ENCODE results near the gene DDAH1.

Gene DDAH1

DNA sequence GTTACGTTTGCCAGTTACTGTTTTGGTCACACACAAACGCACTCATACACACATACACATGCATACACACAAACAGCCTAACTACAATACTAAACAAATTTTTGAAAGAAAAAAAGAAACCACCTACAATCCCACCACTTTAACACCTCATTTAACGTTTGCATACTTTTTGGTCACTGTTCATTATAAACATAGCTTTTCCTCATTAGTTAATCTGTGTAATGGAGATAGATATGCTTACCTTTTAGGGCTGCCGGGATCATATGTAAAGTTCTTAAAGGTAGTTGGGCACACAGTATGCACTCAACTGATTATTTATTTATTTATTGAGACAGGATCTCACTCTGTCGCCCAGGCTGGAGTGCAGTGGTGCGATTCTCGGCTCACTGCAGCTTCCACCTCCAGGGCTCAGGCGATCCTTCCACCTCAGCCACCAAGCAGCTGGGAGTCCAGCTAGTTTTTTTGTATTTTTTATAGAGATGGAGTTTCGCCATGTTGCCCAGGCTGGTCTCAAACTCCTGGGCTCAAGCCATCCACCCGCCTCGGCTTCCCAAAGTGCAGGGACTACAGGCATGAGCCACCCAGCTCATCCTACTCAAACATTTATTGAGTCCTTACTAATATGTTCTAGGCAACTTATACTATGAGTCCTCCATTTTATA lies 187.8 kb downstream of the DDAH1 start:
- Histone ChIP-seq H3K9ac (peak overlapping the region; percentile 86 to 96 (median 89); a peak in 21 of 22 replicates), H3K4me1 (peaks cover 22 to 63% (median 40%) of the 10 kb centered on the region in 10 experiments), H3K36me3 (peaks cover 10 to 25% (median 19%) of the 10 kb centered on the region in 11 experiments; a peak in 21 of 22 replicates), H4K20me1 (peaks cover 8 to 38% (median 30%) of the 10 kb centered on the region in 11 experiments; a peak in 18 of 22 replicates), H3K4me2 (peak overlapping the region; percentile 64 to 85 (median 72)), H3K4me3 (peak overlapping the region; percentile 77 to 99 (median 89)), H3K9me3 (replicated peaks in 1 of 11) (peaks cover 0 to 12% (median 0%) of the 10 kb centered on the region in 11 experiments; a peak in 3 of 22 replicates), H3K27ac (peak overlapping the region; percentile 85 to 96 (median 87)), H3K27me3 (no peaks in the 10 kb centered on the region)
- TF ChIP-seq Cebpa-rat (IDR thresholded peaks at IDR 0.05), result no peak

DNA sequence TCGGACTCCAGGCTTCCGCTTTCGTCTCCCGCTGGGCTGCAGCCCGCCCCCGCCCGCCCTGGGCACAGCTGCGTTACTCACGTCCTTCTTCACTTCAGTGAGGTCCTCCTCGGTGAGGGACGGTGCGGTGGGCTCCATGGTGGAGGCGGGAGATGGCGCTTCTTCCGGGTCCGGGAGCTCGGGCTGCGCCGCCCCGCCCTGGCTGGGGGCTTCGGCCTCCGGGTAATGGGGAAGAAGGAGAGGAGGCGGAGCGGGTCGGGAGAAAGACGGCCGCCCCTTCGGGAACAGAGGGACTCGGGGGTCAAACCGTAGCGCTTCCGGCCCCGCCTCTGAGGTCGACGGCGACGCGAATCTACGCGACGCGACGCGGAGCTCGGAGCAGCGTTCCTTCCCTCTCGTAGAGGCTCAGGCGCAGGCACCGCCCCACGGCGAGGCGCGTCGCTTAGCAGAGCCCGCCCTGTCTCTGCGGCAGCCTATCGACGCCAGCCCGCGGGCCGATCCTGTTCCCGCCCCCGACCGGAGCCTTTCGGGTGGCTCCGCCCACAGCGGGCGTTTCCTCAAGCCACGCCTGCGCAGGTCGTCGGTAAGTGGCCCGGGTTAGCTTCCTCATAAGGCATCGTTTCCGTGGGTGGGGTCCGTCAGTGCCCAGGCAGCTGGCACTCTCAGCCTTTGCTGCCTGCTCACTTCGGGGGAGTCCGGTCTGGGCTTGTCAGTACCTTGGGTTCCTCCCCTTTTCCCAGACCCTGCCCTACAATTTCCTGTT lies 188.6 kb downstream of the DDAH1 start, which contains the start of gene BCL10:
TSS of gene BCL10 (minus strand) at position 418 of the 763 bp plus-strand sequence. CDS start at position 138, 280 bp downstream.
- Histone ChIP-seq H3K36me3 (peaks cover 17 to 32% (median 26%) of the 10 kb centered on the region in 11 experiments), H3K27ac (peak within 1 kb of the TSS; percentile 85 to 96 (median 87)), H3K4me2 (peak within 1 kb of the TSS; percentile 82 to 96 (median 91)), H3K4me1 (peaks cover 22 to 70% (median 40%) of the 10 kb centered on the region in 10 experiments), H3K27me3 (no peaks in the 10 kb centered on the region), H4K20me1 (peaks cover 13 to 45% (median 37%) of the 10 kb centered on the region in 11 experiments; a peak in 19 of 22 replicates), H3K9ac (peak within 1 kb of the TSS; percentile 86 to 96 (median 89)), H3K4me3 (peak within 1 kb of the TSS; percentile 77 to 99 (median 89)), H3K9me3 (replicated peaks in 1 of 11) (peaks cover 0 to 12% (median 0%) of the 10 kb centered on the region in 11 experiments; a peak in 3 of 22 replicates)
- no peak for TF ChIP-seq Cebpa-rat (IDR thresholded peaks at IDR 0.05)

DNA sequence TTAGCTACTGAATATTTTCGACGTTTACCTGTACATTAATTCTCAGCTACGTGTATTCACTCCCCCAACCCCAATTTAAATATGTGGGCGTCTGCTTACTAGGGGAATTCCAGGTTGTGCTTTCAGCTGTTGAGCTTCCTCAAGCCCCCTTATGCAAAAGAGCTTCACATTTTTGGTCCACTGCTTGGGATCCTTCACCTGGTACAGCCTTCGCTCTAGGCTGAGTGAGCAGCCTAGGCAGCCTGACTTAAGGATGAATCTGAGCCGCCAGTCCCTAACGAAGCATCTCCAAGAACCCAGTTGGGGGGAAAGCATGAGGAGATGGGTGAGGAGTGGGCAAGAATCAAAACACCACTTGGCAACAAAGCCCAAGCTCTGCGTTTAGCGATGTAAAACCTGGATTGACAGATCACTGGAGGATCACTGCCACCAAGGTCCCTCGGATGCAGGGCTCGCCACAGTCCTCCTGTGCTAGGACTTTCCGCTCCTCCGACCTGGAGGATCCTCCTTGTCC lies 189.2 kb downstream of the DDAH1 start:
- TF ChIP-seq Cebpa-rat (IDR thresholded peaks at IDR 0.05), result no peak
- Histone ChIP-seq H4K20me1 (peaks cover 19 to 51% (median 43%) of the 10 kb centered on the region in 11 experiments; a peak in 19 of 22 replicates), H3K4me2 (peak overlapping the region; percentile 82 to 96 (median 91)), H3K9me3 (replicated peaks in 1 of 11) (peaks cover 0 to 12% (median 0%) of the 10 kb centered on the region in 11 experiments; a peak in 3 of 22 replicates), H3K36me3 (peaks cover 24 to 38% (median 33%) of the 10 kb centered on the region in 11 experiments), H3K27ac (peak overlapping the region; percentile 85 to 96 (median 87)), H3K4me1 (peaks cover 22 to 72% (median 40%) of the 10 kb centered on the region in 10 experiments), H3K9ac (peak overlapping the region; percentile 86 to 96 (median 89)), H3K4me3 (peak overlapping the region; percentile 77 to 99 (median 89)), H3K27me3 (no peaks in the 10 kb centered on the region)

DNA sequence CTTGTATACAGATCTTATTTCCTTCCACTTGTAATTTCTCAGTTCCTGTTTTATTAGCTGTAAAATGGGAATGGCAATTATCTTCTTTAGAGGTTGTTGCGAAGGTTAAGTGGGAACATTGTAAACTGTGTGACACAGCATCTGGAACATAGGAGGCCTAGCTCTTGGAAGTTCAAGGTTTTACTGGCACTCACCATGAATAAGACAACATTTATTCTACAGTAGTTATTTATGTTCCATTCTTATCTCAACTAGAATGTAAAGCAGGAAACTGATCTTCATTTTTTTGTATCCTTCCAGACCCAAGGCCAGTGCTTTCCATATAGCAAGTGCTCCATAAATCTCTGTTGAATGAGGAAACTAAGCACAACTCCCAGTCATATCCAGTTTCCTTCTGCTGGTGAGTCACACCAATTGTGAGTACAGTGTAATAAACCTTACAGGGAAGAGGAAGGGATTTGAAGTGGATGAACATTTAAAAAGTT lies 189.9 kb downstream of the DDAH1 start:
- Histone ChIP-seq H3K4me2 (peak overlapping the region; percentile 82 to 96 (median 91)), H3K36me3 (peaks cover 31 to 46% (median 40%) of the 10 kb centered on the region in 11 experiments), H3K9me3 (replicated peaks in 1 of 11) (peaks cover 0 to 11% (median 0%) of the 10 kb centered on the region in 11 experiments; a peak in 3 of 22 replicates), H3K27ac (peak overlapping the region in 9 of 11 experiments; percentile 6 to 96 (median 92); a peak in 14 of 22 replicates), H3K4me3 (peak overlapping the region; percentile 77 to 99 (median 89)), H3K27me3 (no peaks in the 10 kb centered on the region), H3K4me1 (peaks cover 22 to 72% (median 40%) of the 10 kb centered on the region in 10 experiments), H4K20me1 (peaks cover 21 to 59% (median 51%) of the 10 kb centered on the region in 11 experiments; a peak in 19 of 22 replicates), H3K9ac (peak overlapping the region; percentile 86 to 96 (median 89); a peak in 19 of 22 replicates)
- no peak for TF ChIP-seq Cebpa-rat (IDR thresholded peaks at IDR 0.05)

GRCh38 chr1:85273397-85273796 lies 191.6 kb downstream of the DDAH1 start:
- H3K36me3 ChIP-seq, result peaks cover 46 to 62% (median 56%) of the 10 kb centered on the region in 11 experiments
- H3K27ac ChIP-seq, result no peak overlapping the region
- no peaks in the 10 kb centered on the region for H3K27me3 ChIP-seq
- no peak overlapping the region for H3K9ac ChIP-seq
- peak overlapping the region in 1 of 10 experiments; percentile 99; a peak in 1 of 20 replicates for H3K4me3 ChIP-seq
- no peaks in the 10 kb centered on the region for H3K9me3 ChIP-seq (replicated peaks in 1 of 11)
- peaks cover 22 to 58% (median 30%) of the 10 kb centered on the region in 10 experiments for H3K4me1 ChIP-seq
- peaks cover 33 to 72% (median 65%) of the 10 kb centered on the region in 11 experiments; a peak in 20 of 22 replicates for H4K20me1 ChIP-seq
- H3K4me2 ChIP-seq, result peak overlapping the region in 8 of 11 experiments; percentile 82 to 96 (median 91); a peak in 8 of 22 replicates
- TF ChIP-seq Cebpa-rat (IDR thresholded peaks at IDR 0.05), result no peak

- H3K4me1 ChIP-seq, result peaks cover 0 to 27% (median 4%) of the 10 kb centered on the region in 10 experiments; a peak in 15 of 20 replicates
- H3K9me3 ChIP-seq (replicated peaks in 1 of 11), result no peaks in the 10 kb centered on the region
- H3K27me3 ChIP-seq, result no peaks in the 10 kb centered on the region
- H3K4me3 ChIP-seq, result no peak overlapping the region
- TF ChIP-seq Cebpa-rat (IDR thresholded peaks at IDR 0.05), result no peak
- peaks cover 85 to 100% (median 96%) of the 10 kb centered on the region in 11 experiments for H3K36me3 ChIP-seq
- peaks cover 26 to 97% (median 60%) of the 10 kb centered on the region in 11 experiments; a peak in 20 of 22 replicates for H4K20me1 ChIP-seq
- H3K9ac ChIP-seq, result no peak overlapping the region
- H3K4me2 ChIP-seq, result no peak overlapping the region
- H3K27ac ChIP-seq, result no peak overlapping the region
Measured at GRCh38 chr1:85268801-85269585, 196.0 kb downstream of the DDAH1 start.

Data from BLaER1 treated with 17β-estradiol and CSF1 and Interleukin-3, amounts not matched to agents 10 nM and 100 nM (cell line).